ENCODE results near the gene PVR. TPM values are rescaled to one million over a fixed set of nuclear protein-coding genes. Genes with fewer than 3 reads are reported as not detected.

The PVR gene
- total and polyA plus RNA-seq, 9 of the 15 experiments (the other 6 are each of a cell fraction or from before 2014, with no cell fraction given): 0.89 to 14.5 (median 9.8) TPM

GRCh38 chr19:44677019-44677811 lies 33.5 kb downstream of the PVR start (continued):
- TF ChIP-seq ELF2 (CRISPR knock-in tag; IDR thresholded peaks at IDR 0.05) (no peak), TOE1 (IDR thresholded peaks at IDR 0.05; ENCODE audit: borderline replicate concordance) (peak; percentile 96), TOE1 (CRISPR knock-in tag; IDR thresholded peaks at IDR 0.05; ENCODE audit: borderline replicate concordance, low read depth) (no peak), SMARCC2 (IDR thresholded peaks at IDR 0.05; ENCODE audit: low read depth) (peak; percentile 53; the same call in 1 of the 2 replicates), ZNF408 (CRISPR knock-in tag; IDR thresholded peaks at IDR 0.05; ENCODE audit: low read depth) (no peak), RBFOX2 (IDR thresholded peaks at IDR 0.05; ENCODE audit: low read depth, low read length) (no peak), CEBPB (tag; IDR thresholded peaks at IDR 0.05) (peak; percentile 91), JUN (IDR thresholded peaks at IDR 0.05; ENCODE audit: borderline replicate concordance, low read depth, low read length) (0 out of 2 replicates have a peak, but pooled peaks have one; percentile 13), JUN (CRISPR knock-in tag; IDR thresholded peaks at IDR 0.05; ENCODE audit: borderline replicate concordance) (no peak), YY1 (IDR thresholded peaks at IDR 0.05; ENCODE audit: borderline replicate concordance in 1 of 3, control insufficient read depth in 1 of 3, extremely low read depth in 1 of 3, insufficient read depth in 3 of 3, insufficient read length in 1 of 3, insufficient replicate concordance in 2 of 3, low read depth in 1 of 3, low read length in 2 of 3) (no peak), CHD4 (IDR thresholded peaks at IDR 0.05; ENCODE audit: insufficient read depth, insufficient replicate concordance, low read depth, low read length, poor library complexity, severe bottlenecking) (no peak), SMARCE1 (IDR thresholded peaks at IDR 0.05) (peak; percentile 76; the same call in 1 of the 2 replicates), CHCHD3 (CRISPR knock-in tag; IDR thresholded peaks at IDR 0.05) (no peak), NFYB (IDR thresholded peaks at IDR 0.05; ENCODE audit: extremely low read depth, insufficient read length) (peak; percentile 92), ZNF316 (IDR thresholded peaks at IDR 0.05) (peak; percentile 59; the same call in 1 of the 2 replicates), CC2D1A (IDR thresholded peaks at IDR 0.05) (peak; percentile 60), VEZF1 (CRISPR knock-in tag; IDR thresholded peaks at IDR 0.05) (0 out of 2 replicates have a peak, but pooled peaks have one; percentile 24), NR2C1 (IDR thresholded peaks at IDR 0.05) (no peak), NR2C1 (tag; IDR thresholded peaks at IDR 0.05) (no peak), TEAD4 (IDR thresholded peaks at IDR 0.05; ENCODE audit: low read length) (peak; percentile 73), TEAD4 (CRISPR knock-in tag; IDR thresholded peaks at IDR 0.05; ENCODE audit: borderline replicate concordance) (no peak), TFE3 (CRISPR knock-in tag; IDR thresholded peaks at IDR 0.05) (peak; percentile 95), TAF7 (tag; IDR thresholded peaks at IDR 0.05) (0 out of 2 replicates have a peak, but pooled peaks have one; percentile 42), ZNF584 (CRISPR knock-in tag; IDR thresholded peaks at IDR 0.05; ENCODE audit: low read depth) (0 out of 2 replicates have a peak, but pooled peaks have one; percentile 32), ATF7 (IDR thresholded peaks at IDR 0.05) (peak; percentile 95)
